ENCODE data around the gene ODAM.
"Not testable (repeated sequence)": the region's sequence is repeated elsewhere in the genome, so short reads cannot be mapped to it uniquely, and the experiment has no call there.

ODAM gene

GRCh38 chr4:70195425-70195824, at the start of gene ODAM:
Gene ODAM (plus strand): TSS chr4:70195725. CDS start chr4:70196544, 819 bp downstream.
- no peak for DNase-seq

- DNase-seq = no peak
These were observed 44.3 kb upstream of the ODAM start for GRCh38 chr4:70151271-70151670.

- DNase-seq = no peak
These were observed 43.4 kb upstream of the ODAM start for GRCh38 chr4:70152088-70152487.

GRCh38 chr4:70153937-70154336, 41.6 kb upstream of the ODAM start, which contains the start of gene PRR27:
Gene PRR27 (plus strand): TSS chr4:70154237. CDS start chr4:70154376, 139 bp downstream.
- no peak for DNase-seq

GRCh38 chr4:70158576-70158975, 36.9 kb upstream of the ODAM start:
- DNase-seq = no peak

- DNase-seq = no peak
These were observed 18.4 kb upstream of the ODAM start for GRCh38 chr4:70177090-70177489.

GRCh38 chr4:70178075-70178660, 17.4 kb upstream of the ODAM start:
- no peak for DNase-seq

- DNase-seq = no peak
These were observed 15.7 kb upstream of the ODAM start for GRCh38 chr4:70179811-70180210.

- no peak for DNase-seq
These were observed 13.7 kb upstream of the ODAM start for GRCh38 chr4:70181864-70182263.

- DNase-seq = no peak
These were observed 12.9 kb upstream of the ODAM start for GRCh38 chr4:70182517-70183167.

GRCh38 chr4:70183168-70183939, 12.2 kb upstream of the ODAM start:
- DNase-seq = peak; percentile 37

- DNase-seq = no peak
These were observed 11.6 kb upstream of the ODAM start for GRCh38 chr4:70183940-70184246.

GRCh38 chr4:70187216-70187615, 8.3 kb upstream of the ODAM start:
- no peak for DNase-seq

- no peak for DNase-seq
These were observed 4.9 kb upstream of the ODAM start for GRCh38 chr4:70190579-70190978.

- no peak for DNase-seq
These were observed 3.9 kb upstream of the ODAM start for GRCh38 chr4:70191647-70192046.

GRCh38 chr4:70192895-70193294, 2.6 kb upstream of the ODAM start:
- no peak for DNase-seq

GRCh38 chr4:70196857-70197256, 1.3 kb downstream of the ODAM start:
- DNase-seq = no peak

- no peak for DNase-seq
These were observed 2.3 kb downstream of the ODAM start for GRCh38 chr4:70197842-70198241.

- no peak for DNase-seq
These were observed 8.1 kb downstream of the ODAM start for GRCh38 chr4:70203601-70204000.

- not testable (repeated sequence) for DNase-seq
These were observed 17.2 kb downstream of the ODAM start for GRCh38 chr4:70212752-70213151.

- not testable (repeated sequence) for DNase-seq
These were observed 20.6 kb downstream of the ODAM start for GRCh38 chr4:70216109-70216508.

GRCh38 chr4:70216550-70216949, 21.0 kb downstream of the ODAM start:
- not testable (repeated sequence) for DNase-seq

- not testable (repeated sequence) for DNase-seq
These were observed 25.9 kb downstream of the ODAM start for GRCh38 chr4:70221389-70221788.

GRCh38 chr4:70221818-70222217, 26.3 kb downstream of the ODAM start:
- not testable (repeated sequence) for DNase-seq
